Stimulated activated CD4-positive, alpha-beta T cell treated with anti-CD3 and anti-CD28 coated beads, TNF-alpha, amount 100 ng/mL, for 4 hours (primary cell): ENCODE data around the gene CLDN22.

ENCODE experiments used
- DNase-seq, 3 experiments: peaks; one replicate each; pipeline ENCODE4 v3.0.0-alpha.2; 2020; ENCODE audit warnings: low read depth in 3 of 3

Gene CLDN22

GRCh38 chr4:183276106-183276505 is 44.0 kb downstream of the CLDN22 start:
- no peak for DNase-seq

- no peak for DNase-seq
Measured at GRCh38 chr4:183272384-183272783, 47.7 kb downstream of the CLDN22 start.

DNA sequence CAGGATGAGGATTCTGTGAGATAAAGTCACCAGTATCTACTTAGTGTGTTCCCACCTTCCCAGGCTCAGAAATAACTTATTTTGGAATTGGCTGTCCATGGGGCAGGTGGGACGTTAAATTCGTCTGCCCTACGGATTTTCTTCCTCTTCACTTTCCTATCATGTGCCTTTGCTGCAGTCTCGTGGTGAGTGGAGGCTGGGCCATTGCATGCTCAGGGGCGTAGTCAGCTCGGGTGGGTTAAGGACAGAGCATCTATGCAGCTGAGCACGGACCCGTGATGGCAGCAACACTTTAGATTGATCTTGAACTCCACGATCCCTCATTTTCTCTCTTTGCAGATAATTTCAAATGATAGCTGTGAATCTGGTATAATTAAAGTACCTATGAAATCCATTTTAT is 51.5 kb downstream of the CLDN22 start:
- no peak for DNase-seq
